Gastroesophageal sphincter (tissue), 4 donors: ENCODE data around the gene TLR1. TPM values are rescaled to one million over a fixed set of nuclear protein-coding genes. Genes with fewer than 3 reads are reported as not detected.

Experiments used
- ATAC-seq: fragments of 150-250 bp; one replicate; pipeline ENCODE4 v1.9.1; 2016; ENCODE audit warnings: mild to moderate bottlenecking, moderate library complexity
- H3K27ac ChIP-seq, 4 donors: fragments of 200-600 bp; sonication (generic) in 3 of 4; 1 replicate in 3 of 4; 2 replicates in 1 of 4; pipeline ENCODE4 v1.5.1; 2016 to 2019
- H3K27me3 ChIP-seq: fragments of 200-600 bp; sonication (generic); one replicate; pipeline ENCODE4 v1.5.1; 2019
- H3K36me3 ChIP-seq, 2 donors: fragments of 200-600 bp; sonication (generic); one replicate each; pipeline ENCODE4 v1.5.1; 2019; ENCODE audit warnings: control low read depth in 1 of 2
- H3K4me1 ChIP-seq, 3 donors: fragments of 200-600 bp; sonication (generic); 1 replicate in 2 of 3; 2 replicates in 1 of 3; pipeline ENCODE4 v1.5.1; 2016 to 2019; ENCODE audit warnings: control low read depth in 2 of 3
- H3K4me3 ChIP-seq, 2 donors: fragments of 200-600 bp; sonication (generic); one replicate each; pipeline ENCODE4 v1.5.1; 2019; ENCODE audit warnings: mild to moderate bottlenecking in 1 of 2, moderate library complexity in 1 of 2
- H3K9me3 ChIP-seq, 3 donors: fragments of 200-600 bp; sonication (generic); one replicate each; pipeline ENCODE4 v1.5.1; 2017 to 2019; ENCODE audit warnings: control low read depth in 2 of 3
- EP300 ChIP-seq: sonication (generic); formaldehyde crosslinking; IDR thresholded peaks from one replicate; pipeline ENCODE4 v1.6.1; 2017; ENCODE audit warnings: antibody characterized with exemption, mild to moderate bottlenecking
- POLR2A ChIP-seq, 2 donors: fragments of 450-650 bp; IDR thresholded peaks; one replicate each; pipeline ENCODE4 v1.6.1; 2017; ENCODE audit warnings: antibody characterized with exemption in 2 of 2, mild to moderate bottlenecking in 2 of 2, moderate library complexity in 1 of 2
- POLR2AphosphoS5 ChIP-seq: sonication (generic); formaldehyde crosslinking; IDR thresholded peaks from one replicate; pipeline ENCODE4 v1.6.1; 2017; ENCODE audit warnings: antibody characterized with exemption
- WGBS, 2 donors: methylation state at CpG; one replicate each; pipeline ENCODE4 v1.1.5; 2018; ENCODE audit warnings: low coverage in 1 of 2; 5-methylcytosine and 5-hydroxymethylcytosine counted together
- total RNA-seq, 4 donors: library from RNA; depleted of rRNA; stranded (reverse); fragments of >200 nt; gene quantifications; one replicate each; pipeline ENCODE4 v1.1.0, GENCODE V29; 2016
- TF ChIP-seq, protein P1 (sequence below), 4 experiments: fragments of 200-600 bp in 2 of 4; fragments of 450-650 bp in 2 of 4; sonication (generic) in 1 of 4; IDR thresholded peaks; one replicate each; pipeline ENCODE4 v1.5.1; 2017 to 2019; ENCODE audit warnings: antibody characterized with exemption in 4 of 4, mild to moderate bottlenecking in 2 of 4, moderate library complexity in 2 of 4

The TLR1 gene
- total RNA-seq, 4 donors from 2014 or later, result 4.7 to 16.2 (median 11.9) TPM

GRCh38 chr4:38837334-38837733 is 32.7 kb upstream of the TLR1 start:
- H3K36me3 ChIP-seq, result no peaks in the 10 kb centered on the region
- H3K4me1 ChIP-seq, result no peaks in the 10 kb centered on the region
- no peak overlapping the region for H3K27ac ChIP-seq
- H3K4me3 ChIP-seq, result no peak overlapping the region
- no peak for ATAC-seq
- H3K27me3 ChIP-seq, result no peaks in the 10 kb centered on the region
- peaks cover 0 to 36% (median 3%) of the 10 kb centered on the region in 3 donors for H3K9me3 ChIP-seq
- TF ChIP-seq EP300 (no peak), POLR2AphosphoS5 (no peak), POLR2A (IDR thresholded peaks at IDR 0.05) (no peak)
- TF ChIP-seq, protein P1, sequence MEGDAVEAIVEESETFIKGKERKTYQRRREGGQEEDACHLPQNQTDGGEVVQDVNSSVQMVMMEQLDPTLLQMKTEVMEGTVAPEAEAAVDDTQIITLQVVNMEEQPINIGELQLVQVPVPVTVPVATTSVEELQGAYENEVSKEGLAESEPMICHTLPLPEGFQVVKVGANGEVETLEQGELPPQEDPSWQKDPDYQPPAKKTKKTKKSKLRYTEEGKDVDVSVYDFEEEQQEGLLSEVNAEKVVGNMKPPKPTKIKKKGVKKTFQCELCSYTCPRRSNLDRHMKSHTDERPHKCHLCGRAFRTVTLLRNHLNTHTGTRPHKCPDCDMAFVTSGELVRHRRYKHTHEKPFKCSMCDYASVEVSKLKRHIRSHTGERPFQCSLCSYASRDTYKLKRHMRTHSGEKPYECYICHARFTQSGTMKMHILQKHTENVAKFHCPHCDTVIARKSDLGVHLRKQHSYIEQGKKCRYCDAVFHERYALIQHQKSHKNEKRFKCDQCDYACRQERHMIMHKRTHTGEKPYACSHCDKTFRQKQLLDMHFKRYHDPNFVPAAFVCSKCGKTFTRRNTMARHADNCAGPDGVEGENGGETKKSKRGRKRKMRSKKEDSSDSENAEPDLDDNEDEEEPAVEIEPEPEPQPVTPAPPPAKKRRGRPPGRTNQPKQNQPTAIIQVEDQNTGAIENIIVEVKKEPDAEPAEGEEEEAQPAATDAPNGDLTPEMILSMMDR (IDR thresholded peaks at IDR 0.05), result no peak

DNA sequence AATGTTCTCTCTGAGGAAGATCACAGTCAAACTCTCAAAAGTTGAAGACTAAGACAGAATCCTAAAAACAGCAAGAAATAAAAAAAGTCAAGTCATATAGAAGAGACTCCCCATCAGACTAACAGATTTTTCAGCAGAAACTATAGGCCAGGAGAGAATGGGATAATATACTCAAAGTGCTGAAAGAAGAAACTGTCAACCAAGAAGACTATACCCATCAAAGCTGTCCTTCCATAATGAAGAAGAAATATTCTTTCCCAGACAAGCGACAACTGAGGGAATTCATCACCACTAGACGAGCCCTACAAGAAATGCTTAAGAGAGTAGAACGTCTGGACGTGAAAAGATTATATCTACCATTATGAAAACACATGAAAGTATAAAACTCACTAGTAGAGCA is 30.0 kb upstream of the TLR1 start:
- WGBS, 2 donors, result 89 to 100% methylated on average over 2 to 4 of the region's 4 CpGs
- ATAC-seq, result no peak
- no peak overlapping the region for H3K4me3 ChIP-seq
- H3K4me1 ChIP-seq, result no peaks in the 10 kb centered on the region
- H3K27me3 ChIP-seq, result no peaks in the 10 kb centered on the region
- H3K36me3 ChIP-seq, result no peaks in the 10 kb centered on the region
- H3K9me3 ChIP-seq, result peaks cover 0 to 36% (median 3%) of the 10 kb centered on the region in 3 donors
- H3K27ac ChIP-seq, result no peak overlapping the region
- TF ChIP-seq, protein P1 (IDR thresholded peaks at IDR 0.05), result no peak
- TF ChIP-seq POLR2A (IDR thresholded peaks at IDR 0.05) (no peak), POLR2AphosphoS5 (no peak), EP300 (no peak)

DNA sequence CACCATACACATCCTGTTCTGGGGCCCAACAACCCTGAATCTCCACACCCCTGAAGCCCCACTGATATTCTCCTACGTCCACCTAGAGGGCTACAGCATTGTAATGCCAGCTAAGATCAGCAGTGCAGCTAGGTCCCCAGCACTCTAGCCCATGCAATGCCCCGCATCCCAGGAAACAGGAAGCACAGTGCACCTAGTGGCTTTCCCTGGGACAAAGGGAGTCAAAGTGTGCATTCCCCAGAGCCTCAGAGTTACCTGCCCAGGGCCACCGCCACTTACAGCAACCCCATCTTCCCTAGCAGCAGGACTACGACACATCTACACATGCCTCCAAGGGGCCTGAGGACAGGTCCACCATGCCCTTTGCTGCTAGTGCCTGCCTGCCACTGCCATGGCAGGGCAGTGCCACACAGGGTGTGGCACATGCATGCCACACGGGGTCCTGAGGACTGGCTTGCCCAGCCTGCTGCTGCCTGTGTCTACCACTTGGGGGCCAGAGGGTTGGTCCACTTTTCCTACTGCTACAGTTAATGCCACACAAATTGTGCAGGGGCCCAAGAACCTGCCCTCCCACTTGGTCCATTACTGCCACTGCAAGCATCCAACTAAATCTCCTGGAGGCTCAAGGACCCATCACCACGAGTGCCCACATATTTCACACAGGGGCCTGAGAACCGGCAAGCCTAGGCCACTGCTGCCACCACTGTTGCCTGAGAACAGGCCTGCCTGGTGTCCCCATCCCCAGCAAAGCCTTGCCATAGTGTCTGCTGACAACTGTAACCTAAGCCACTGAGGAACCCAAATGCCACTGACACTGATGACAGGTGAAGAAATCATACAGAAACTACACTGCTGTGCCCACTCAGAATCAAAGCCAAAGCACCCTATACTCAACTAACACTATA is 28.3 kb upstream of the TLR1 start:
- H3K4me3 ChIP-seq, result no peak overlapping the region
- H3K36me3 ChIP-seq, result no peaks in the 10 kb centered on the region
- WGBS, 2 donors, result no CpG with 5 or more reads among the region's 7 CpGs
- peaks cover 0 to 36% (median 3%) of the 10 kb centered on the region in 3 donors for H3K9me3 ChIP-seq
- no peak overlapping the region for H3K27ac ChIP-seq
- no peaks in the 10 kb centered on the region for H3K27me3 ChIP-seq
- TF ChIP-seq, protein P1 (IDR thresholded peaks at IDR 0.05), result no peak
- TF ChIP-seq POLR2AphosphoS5 (no peak), EP300 (no peak), POLR2A (IDR thresholded peaks at IDR 0.05) (no peak)
- H3K4me1 ChIP-seq, result no peaks in the 10 kb centered on the region
- no peak for ATAC-seq

GRCh38 chr4:38832206-38832605 is 27.6 kb upstream of the TLR1 start:
- Histone ChIP-seq H3K27ac (no peak overlapping the region), H3K4me3 (no peak overlapping the region), H3K27me3 (no peaks in the 10 kb centered on the region), H3K4me1 (no peaks in the 10 kb centered on the region), H3K36me3 (no peaks in the 10 kb centered on the region), H3K9me3 (peaks cover 0 to 30% (median 1%) of the 10 kb centered on the region in 3 donors)
- TF ChIP-seq POLR2AphosphoS5, result no peak
- TF ChIP-seq POLR2A (IDR thresholded peaks at IDR 0.05), result no peak
- TF ChIP-seq EP300, result no peak
- TF ChIP-seq, protein P1 (IDR thresholded peaks at IDR 0.05), result no peak
- WGBS, 2 donors, result 67% methylated on average over 1 of the region's 1 CpG; no CpG with 5 or more reads in 1 of the 2 donors
- ATAC-seq, result no peak

- no peak for ATAC-seq
- TF ChIP-seq POLR2A (IDR thresholded peaks at IDR 0.05), result no peak
- Histone ChIP-seq H3K9me3 (peaks cover 0 to 24% (median 0%) of the 10 kb centered on the region in 3 donors), H3K36me3 (no peaks in the 10 kb centered on the region), H3K4me1 (no peaks in the 10 kb centered on the region), H3K27me3 (no peaks in the 10 kb centered on the region), H3K27ac (no peak overlapping the region), H3K4me3 (no peak overlapping the region)
Measured at GRCh38 chr4:38831653-38832052, 27.1 kb upstream of the TLR1 start.
